ENCODE measurements around the gene DBH.

The DBH gene

GRCh38 chr9:133641396-133641655, 5.2 kb downstream of the DBH start:
- H3K27me3 ChIP-seq (ENCODE audit: control insufficient read depth, insufficient read depth, low read length): peaks cover 5% of the 10 kb centered on the region
- H3K4me3 ChIP-seq (ENCODE audit: low read length): no peak overlapping the region
- no peaks in the 10 kb centered on the region for H3K4me1 ChIP-seq (ENCODE audit: control insufficient read depth, insufficient read depth, low read length)
- no peaks in the 10 kb centered on the region for H3K36me3 ChIP-seq (ENCODE audit: control insufficient read depth, insufficient read depth, low read length)
- no peak overlapping the region for H3K9ac ChIP-seq (ENCODE audit: low read length)
- H3K9me3 ChIP-seq (ENCODE audit: control insufficient read depth, low read length): no peaks in the 10 kb centered on the region

GRCh38 chr9:133641861-133642595, 5.9 kb downstream of the DBH start:
- no peak overlapping the region for H3K4me3 ChIP-seq (ENCODE audit: low read length)
- no peaks in the 10 kb centered on the region for H3K4me1 ChIP-seq (ENCODE audit: control insufficient read depth, insufficient read depth, low read length)
- H3K27me3 ChIP-seq (ENCODE audit: control insufficient read depth, insufficient read depth, low read length): peaks cover 3% of the 10 kb centered on the region

GRCh38 chr9:133642708-133643361, 6.7 kb downstream of the DBH start:
- no peaks in the 10 kb centered on the region for H3K4me1 ChIP-seq (ENCODE audit: control insufficient read depth, insufficient read depth, low read length)
- no peaks in the 10 kb centered on the region for H3K36me3 ChIP-seq (ENCODE audit: control insufficient read depth, insufficient read depth, low read length)
- peaks cover 3% of the 10 kb centered on the region for H3K27me3 ChIP-seq (ENCODE audit: control insufficient read depth, insufficient read depth, low read length)
- no peak overlapping the region for H3K4me3 ChIP-seq (ENCODE audit: low read length)
- H3K9me3 ChIP-seq (ENCODE audit: control insufficient read depth, low read length): no peaks in the 10 kb centered on the region
- H3K9ac ChIP-seq (ENCODE audit: low read length): no peak overlapping the region

More at GRCh38 chr9:133641861-133642595, 5.9 kb downstream of the DBH start:
- H3K9ac ChIP-seq (ENCODE audit: low read length): no peak overlapping the region
- no peaks in the 10 kb centered on the region for H3K36me3 ChIP-seq (ENCODE audit: control insufficient read depth, insufficient read depth, low read length)
- no peaks in the 10 kb centered on the region for H3K9me3 ChIP-seq (ENCODE audit: control insufficient read depth, low read length)

- Histone ChIP-seq H3K4me3 (ENCODE audit: low read length) (no peak overlapping the region), H3K9ac (ENCODE audit: low read length) (no peak overlapping the region), H3K36me3 (ENCODE audit: control insufficient read depth, insufficient read depth, low read length) (no peaks in the 10 kb centered on the region), H3K27me3 (ENCODE audit: control insufficient read depth, insufficient read depth, low read length) (peaks cover 3% of the 10 kb centered on the region), H3K4me1 (ENCODE audit: control insufficient read depth, insufficient read depth, low read length) (no peaks in the 10 kb centered on the region), H3K9me3 (ENCODE audit: control insufficient read depth, low read length) (no peaks in the 10 kb centered on the region)
Observed at GRCh38 chr9:133643362-133643755, 7.2 kb downstream of the DBH start.

- no peak overlapping the region for H3K9ac ChIP-seq (ENCODE audit: low read length)
- H3K4me3 ChIP-seq (ENCODE audit: low read length): no peak overlapping the region
- H3K27me3 ChIP-seq (ENCODE audit: control insufficient read depth, insufficient read depth, low read length): peaks cover 4% of the 10 kb centered on the region
- no peaks in the 10 kb centered on the region for H3K4me1 ChIP-seq (ENCODE audit: control insufficient read depth, insufficient read depth, low read length)
- H3K9me3 ChIP-seq (ENCODE audit: control insufficient read depth, low read length): no peaks in the 10 kb centered on the region
- H3K36me3 ChIP-seq (ENCODE audit: control insufficient read depth, insufficient read depth, low read length): no peaks in the 10 kb centered on the region
Observed at GRCh38 chr9:133643978-133644760, 8.0 kb downstream of the DBH start.

- Histone ChIP-seq H3K9ac (ENCODE audit: low read length) (no peak overlapping the region), H3K4me1 (ENCODE audit: control insufficient read depth, insufficient read depth, low read length) (no peaks in the 10 kb centered on the region), H3K27me3 (ENCODE audit: control insufficient read depth, insufficient read depth, low read length) (peaks cover 7% of the 10 kb centered on the region), H3K9me3 (ENCODE audit: control insufficient read depth, low read length) (no peaks in the 10 kb centered on the region), H3K36me3 (ENCODE audit: control insufficient read depth, insufficient read depth, low read length) (no peaks in the 10 kb centered on the region), H3K4me3 (ENCODE audit: low read length) (no peak overlapping the region)
Observed at GRCh38 chr9:133645021-133645765, 9.0 kb downstream of the DBH start.

GRCh38 chr9:133647148-133647547, 11.0 kb downstream of the DBH start:
- Histone ChIP-seq H3K4me3 (ENCODE audit: low read length) (no peak overlapping the region), H3K4me1 (ENCODE audit: control insufficient read depth, insufficient read depth, low read length) (no peaks in the 10 kb centered on the region), H3K9me3 (ENCODE audit: control insufficient read depth, low read length) (no peaks in the 10 kb centered on the region), H3K27me3 (ENCODE audit: control insufficient read depth, insufficient read depth, low read length) (peaks cover 7% of the 10 kb centered on the region), H3K9ac (ENCODE audit: low read length) (no peak overlapping the region), H3K36me3 (ENCODE audit: control insufficient read depth, insufficient read depth, low read length) (no peaks in the 10 kb centered on the region)

GRCh38 chr9:133647765-133648469, 11.8 kb downstream of the DBH start:
- H3K4me3 ChIP-seq (ENCODE audit: low read length): no peak overlapping the region
- H3K9ac ChIP-seq (ENCODE audit: low read length): no peak overlapping the region
- H3K9me3 ChIP-seq (ENCODE audit: control insufficient read depth, low read length): no peaks in the 10 kb centered on the region
- no peaks in the 10 kb centered on the region for H3K4me1 ChIP-seq (ENCODE audit: control insufficient read depth, insufficient read depth, low read length)
- H3K36me3 ChIP-seq (ENCODE audit: control insufficient read depth, insufficient read depth, low read length): no peaks in the 10 kb centered on the region
- peaks cover 7% of the 10 kb centered on the region for H3K27me3 ChIP-seq (ENCODE audit: control insufficient read depth, insufficient read depth, low read length)

GRCh38 chr9:133649194-133649593, 13.0 kb downstream of the DBH start:
- Histone ChIP-seq H3K27me3 (ENCODE audit: control insufficient read depth, insufficient read depth, low read length) (peaks cover 7% of the 10 kb centered on the region), H3K4me1 (ENCODE audit: control insufficient read depth, insufficient read depth, low read length) (no peaks in the 10 kb centered on the region), H3K4me3 (ENCODE audit: low read length) (no peak overlapping the region), H3K36me3 (ENCODE audit: control insufficient read depth, insufficient read depth, low read length) (no peaks in the 10 kb centered on the region), H3K9ac (ENCODE audit: low read length) (no peak overlapping the region), H3K9me3 (ENCODE audit: control insufficient read depth, low read length) (no peaks in the 10 kb centered on the region)

- no peak overlapping the region for H3K9ac ChIP-seq (ENCODE audit: low read length)
- peaks cover 10% of the 10 kb centered on the region for H3K27me3 ChIP-seq (ENCODE audit: control insufficient read depth, insufficient read depth, low read length)
- H3K9me3 ChIP-seq (ENCODE audit: control insufficient read depth, low read length): no peaks in the 10 kb centered on the region
- no peaks in the 10 kb centered on the region for H3K36me3 ChIP-seq (ENCODE audit: control insufficient read depth, insufficient read depth, low read length)
- no peaks in the 10 kb centered on the region for H3K4me1 ChIP-seq (ENCODE audit: control insufficient read depth, insufficient read depth, low read length)
- no peak overlapping the region for H3K4me3 ChIP-seq (ENCODE audit: low read length)
Observed at GRCh38 chr9:133650026-133650425, 13.9 kb downstream of the DBH start.

- peaks cover 39% of the 10 kb centered on the region for H3K27me3 ChIP-seq (ENCODE audit: control insufficient read depth, insufficient read depth, low read length)
- H3K36me3 ChIP-seq (ENCODE audit: control insufficient read depth, insufficient read depth, low read length): no peaks in the 10 kb centered on the region
- no peak overlapping the region for H3K4me3 ChIP-seq (ENCODE audit: low read length)
- H3K4me1 ChIP-seq (ENCODE audit: control insufficient read depth, insufficient read depth, low read length): peaks cover 6% of the 10 kb centered on the region
- H3K9ac ChIP-seq (ENCODE audit: low read length): no peak overlapping the region
- H3K9me3 ChIP-seq (ENCODE audit: control insufficient read depth, low read length): no peaks in the 10 kb centered on the region
Observed at GRCh38 chr9:133653638-133654037, 17.5 kb downstream of the DBH start.

Measured in mucosa of stomach (tissue), 1 donor.